B cell (primary cell): Measurements from ENCODE around the gene SNX14.

Experiments
- EZH2 ChIP-seq: IDR thresholded peaks from 2 replicates; pipeline ENCODE4 v1.6.1; 2012; ENCODE audit warnings: borderline replicate concordance, low read depth, mild to moderate bottlenecking, moderate library complexity, low read length; ENCODE audit not compliant: insufficient read depth, poor library complexity, severe bottlenecking
- TF ChIP-seq, protein P1 (sequence below): fragments of 200-600 bp; IDR thresholded peaks from one replicate; pipeline ENCODE4 v1.8.0; 2022; ENCODE audit warnings: antibody characterized with exemption, mild to moderate bottlenecking

DNA sequence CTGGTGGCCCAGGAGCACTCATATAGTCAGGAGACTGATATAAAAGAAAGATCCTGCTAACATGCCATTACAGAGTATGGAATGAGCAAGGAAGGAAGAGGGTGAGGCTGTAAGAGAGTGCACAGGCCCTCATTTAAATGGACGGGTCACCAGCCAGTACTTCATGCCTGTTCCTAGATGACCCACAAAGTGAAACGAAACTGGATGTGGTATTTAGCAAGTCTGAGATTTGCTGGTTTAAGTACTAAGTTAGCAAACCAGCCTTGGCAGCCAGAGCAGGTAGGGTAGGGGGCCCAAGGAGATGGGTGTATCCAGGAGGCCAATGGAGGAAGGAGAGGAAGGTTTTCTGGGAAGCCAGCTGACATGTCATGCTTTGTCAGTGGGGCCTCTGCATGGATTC is 127.9 kb downstream of the SNX14 start:
- TF ChIP-seq, protein P1, sequence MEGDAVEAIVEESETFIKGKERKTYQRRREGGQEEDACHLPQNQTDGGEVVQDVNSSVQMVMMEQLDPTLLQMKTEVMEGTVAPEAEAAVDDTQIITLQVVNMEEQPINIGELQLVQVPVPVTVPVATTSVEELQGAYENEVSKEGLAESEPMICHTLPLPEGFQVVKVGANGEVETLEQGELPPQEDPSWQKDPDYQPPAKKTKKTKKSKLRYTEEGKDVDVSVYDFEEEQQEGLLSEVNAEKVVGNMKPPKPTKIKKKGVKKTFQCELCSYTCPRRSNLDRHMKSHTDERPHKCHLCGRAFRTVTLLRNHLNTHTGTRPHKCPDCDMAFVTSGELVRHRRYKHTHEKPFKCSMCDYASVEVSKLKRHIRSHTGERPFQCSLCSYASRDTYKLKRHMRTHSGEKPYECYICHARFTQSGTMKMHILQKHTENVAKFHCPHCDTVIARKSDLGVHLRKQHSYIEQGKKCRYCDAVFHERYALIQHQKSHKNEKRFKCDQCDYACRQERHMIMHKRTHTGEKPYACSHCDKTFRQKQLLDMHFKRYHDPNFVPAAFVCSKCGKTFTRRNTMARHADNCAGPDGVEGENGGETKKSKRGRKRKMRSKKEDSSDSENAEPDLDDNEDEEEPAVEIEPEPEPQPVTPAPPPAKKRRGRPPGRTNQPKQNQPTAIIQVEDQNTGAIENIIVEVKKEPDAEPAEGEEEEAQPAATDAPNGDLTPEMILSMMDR, result no peak
- TF ChIP-seq EZH2, result no peak
